Measurements from ENCODE around the gene CCDC92.
"Not testable (repeated sequence)": the region's sequence is repeated elsewhere in the genome, so short reads cannot be mapped to it uniquely, and the experiment has no call there.

CCDC92 gene

DNA sequence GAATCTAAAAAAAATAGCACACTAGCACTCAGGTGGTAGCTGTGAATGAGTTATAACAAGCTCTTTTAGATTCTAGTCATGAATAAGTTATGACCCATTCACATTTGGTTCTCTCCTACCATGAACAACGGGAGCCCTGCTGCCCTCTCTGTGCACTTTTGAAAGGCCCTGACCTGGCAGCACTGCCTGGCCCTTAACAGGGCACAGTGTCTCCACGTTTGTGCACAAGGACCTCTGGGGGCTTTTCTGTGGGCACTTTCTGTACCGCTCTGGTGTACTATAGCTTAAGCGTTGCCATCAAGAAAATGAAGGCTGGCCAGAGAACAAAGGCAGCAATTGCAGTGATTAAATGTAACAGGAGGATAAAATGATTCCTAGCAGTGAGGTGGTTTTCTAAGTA lies 21.2 kb downstream of the CCDC92 start:
- Histone ChIP-seq H3K36me3 (ENCODE audit: control insufficient read depth, insufficient read depth, low read length) (no peaks in the 10 kb centered on the region), H3K27me3 (ENCODE audit: control insufficient read depth, insufficient read depth, low read length) (no peaks in the 10 kb centered on the region), H3K9ac (ENCODE audit: low read length) (no peak overlapping the region), H3K4me3 (ENCODE audit: low read length) (no peak overlapping the region), H3K9me3 (ENCODE audit: control insufficient read depth, low read length) (no peaks in the 10 kb centered on the region), H3K4me1 (ENCODE audit: control insufficient read depth, insufficient read depth, low read length) (peaks cover 25% of the 10 kb centered on the region)

DNA sequence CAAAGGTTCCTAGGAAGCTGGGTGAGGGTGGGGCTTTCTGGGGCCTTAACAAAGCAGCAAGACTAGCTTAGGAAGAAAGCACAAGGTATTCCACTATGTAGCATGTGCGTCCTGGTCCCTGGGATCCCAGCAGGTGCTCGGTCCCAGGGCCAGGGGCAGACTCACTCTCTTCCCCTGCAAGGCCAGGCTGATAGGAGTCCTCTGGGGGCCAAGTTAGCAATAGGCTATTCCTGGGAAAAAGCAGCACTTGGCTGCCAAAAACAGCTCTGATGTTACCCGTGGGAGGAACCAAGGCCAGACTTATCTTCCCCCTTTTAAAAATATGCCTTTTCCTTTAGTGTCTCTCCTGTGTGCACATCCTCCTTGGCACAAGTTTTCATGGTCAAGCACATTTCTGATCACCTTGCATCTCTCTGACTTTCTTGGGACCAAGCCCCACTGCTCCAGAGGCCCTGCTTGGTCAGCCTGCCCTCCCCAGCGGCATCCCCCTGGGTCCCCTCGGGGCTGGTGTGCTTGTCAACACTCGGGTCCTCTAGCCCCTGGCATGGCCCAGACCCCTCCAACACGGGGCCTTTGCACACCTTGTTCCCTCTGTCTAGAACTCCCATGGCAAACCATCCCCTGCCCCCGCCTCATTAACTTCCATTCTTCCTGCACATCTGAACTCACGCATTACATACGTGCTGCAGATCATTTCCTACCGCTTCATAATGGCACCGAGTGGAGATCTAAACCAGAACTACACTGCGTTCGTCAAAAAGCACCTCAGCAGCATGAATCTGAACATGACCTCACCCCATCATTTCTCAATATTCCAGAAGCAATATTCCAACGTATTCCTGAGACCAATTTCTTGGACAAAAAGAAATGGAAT lies 21.9 kb downstream of the CCDC92 start:
- Histone ChIP-seq H3K27me3 (ENCODE audit: control insufficient read depth, insufficient read depth, low read length) (no peaks in the 10 kb centered on the region), H3K4me1 (ENCODE audit: control insufficient read depth, insufficient read depth, low read length) (peaks cover 25% of the 10 kb centered on the region), H3K36me3 (ENCODE audit: control insufficient read depth, insufficient read depth, low read length) (no peaks in the 10 kb centered on the region), H3K9ac (ENCODE audit: low read length) (no peak overlapping the region), H3K9me3 (ENCODE audit: control insufficient read depth, low read length) (no peaks in the 10 kb centered on the region), H3K4me3 (ENCODE audit: low read length) (no peak overlapping the region)

DNA sequence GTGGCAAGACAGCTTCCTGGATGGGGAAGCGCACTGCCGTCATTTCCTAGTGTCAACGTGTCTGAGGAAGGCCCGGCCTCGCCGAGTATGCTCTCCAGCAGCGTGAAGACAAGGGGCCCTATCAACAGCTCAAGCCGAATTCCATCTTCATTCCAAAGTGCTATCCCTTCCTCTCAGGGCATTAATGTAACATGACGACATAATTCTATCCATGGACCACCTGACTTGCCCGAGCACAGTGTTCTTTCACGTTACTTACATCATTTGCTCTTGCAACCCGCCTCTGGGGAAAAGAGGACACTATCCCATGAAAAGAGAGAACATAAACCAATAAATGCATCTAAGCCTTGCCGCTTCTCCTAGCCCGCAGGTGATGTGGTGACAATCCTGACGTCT lies 22.9 kb downstream of the CCDC92 start:
- no peak overlapping the region for H3K9ac ChIP-seq (ENCODE audit: low read length)
- no peaks in the 10 kb centered on the region for H3K9me3 ChIP-seq (ENCODE audit: control insufficient read depth, low read length)
- H3K4me1 ChIP-seq (ENCODE audit: control insufficient read depth, insufficient read depth, low read length), result peaks cover 25% of the 10 kb centered on the region
- H3K36me3 ChIP-seq (ENCODE audit: control insufficient read depth, insufficient read depth, low read length), result no peaks in the 10 kb centered on the region
- H3K4me3 ChIP-seq (ENCODE audit: low read length), result no peak overlapping the region
- no peaks in the 10 kb centered on the region for H3K27me3 ChIP-seq (ENCODE audit: control insufficient read depth, insufficient read depth, low read length)

GRCh38 chr12:123948796-123949769 lies 23.5 kb downstream of the CCDC92 start:
- Histone ChIP-seq H3K4me3 (ENCODE audit: low read length) (no peak overlapping the region), H3K27me3 (ENCODE audit: control insufficient read depth, insufficient read depth, low read length) (no peaks in the 10 kb centered on the region), H3K36me3 (ENCODE audit: control insufficient read depth, insufficient read depth, low read length) (no peaks in the 10 kb centered on the region), H3K4me1 (ENCODE audit: control insufficient read depth, insufficient read depth, low read length) (peaks cover 25% of the 10 kb centered on the region), H3K9ac (ENCODE audit: low read length) (no peak overlapping the region), H3K9me3 (ENCODE audit: control insufficient read depth, low read length) (no peaks in the 10 kb centered on the region)

DNA sequence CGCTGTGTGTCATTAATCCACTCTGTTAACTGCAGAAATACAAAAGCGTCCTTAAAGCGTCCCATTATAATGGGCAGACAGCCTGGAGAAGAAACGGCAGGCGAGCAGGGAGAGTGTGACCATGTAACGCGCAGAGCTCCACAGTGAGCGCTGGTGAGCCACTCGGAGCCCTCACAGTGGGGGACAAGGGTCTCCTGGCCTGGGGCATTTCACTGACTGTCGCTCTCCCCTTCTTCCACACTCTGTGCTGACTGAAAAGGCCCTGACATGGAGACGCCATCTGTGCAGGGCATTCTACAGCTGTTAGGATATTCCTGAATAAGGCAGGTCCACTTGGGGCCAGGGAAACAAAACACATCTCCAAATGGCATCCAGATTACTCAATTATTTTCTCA lies 24.2 kb downstream of the CCDC92 start:
- H3K4me3 ChIP-seq (ENCODE audit: low read length), result no peak overlapping the region
- peaks cover 25% of the 10 kb centered on the region for H3K4me1 ChIP-seq (ENCODE audit: control insufficient read depth, insufficient read depth, low read length)
- H3K9me3 ChIP-seq (ENCODE audit: control insufficient read depth, low read length), result no peaks in the 10 kb centered on the region
- H3K9ac ChIP-seq (ENCODE audit: low read length), result no peak overlapping the region
- H3K27me3 ChIP-seq (ENCODE audit: control insufficient read depth, insufficient read depth, low read length), result no peaks in the 10 kb centered on the region
- no peaks in the 10 kb centered on the region for H3K36me3 ChIP-seq (ENCODE audit: control insufficient read depth, insufficient read depth, low read length)

DNA sequence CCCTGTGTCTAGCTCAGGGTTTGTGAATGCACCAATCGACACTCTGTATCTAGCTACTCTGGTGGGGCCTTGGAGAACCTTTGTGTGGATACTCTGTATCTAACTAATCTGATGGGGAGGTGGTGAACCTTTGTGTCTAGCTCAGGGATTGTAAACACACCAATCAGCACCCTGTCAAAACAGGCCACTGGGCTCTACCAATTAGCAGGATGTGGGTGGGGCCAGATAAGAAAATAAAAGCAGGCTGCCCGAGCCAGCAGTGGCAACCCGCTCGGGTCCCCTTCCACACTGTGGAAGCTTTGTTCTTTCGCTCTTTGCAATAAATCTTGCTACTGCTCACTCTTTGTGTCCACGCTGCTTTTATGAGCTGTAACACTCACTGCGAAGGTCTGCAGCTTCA lies 25.1 kb downstream of the CCDC92 start:
- H3K4me1 ChIP-seq (ENCODE audit: control insufficient read depth, insufficient read depth, low read length), result peaks cover 21% of the 10 kb centered on the region
- not testable (repeated sequence) for H3K36me3 ChIP-seq (ENCODE audit: control insufficient read depth, insufficient read depth, low read length); H3K9ac ChIP-seq (ENCODE audit: low read length); H3K4me3 ChIP-seq (ENCODE audit: low read length); H3K9me3 ChIP-seq (ENCODE audit: control insufficient read depth, low read length); H3K27me3 ChIP-seq (ENCODE audit: control insufficient read depth, insufficient read depth, low read length)

GRCh38 chr12:123946516-123947505 lies 25.8 kb downstream of the CCDC92 start:
- not testable (repeated sequence) for H3K36me3 ChIP-seq (ENCODE audit: control insufficient read depth, insufficient read depth, low read length); H3K4me3 ChIP-seq (ENCODE audit: low read length); H3K9me3 ChIP-seq (ENCODE audit: control insufficient read depth, low read length); H3K9ac ChIP-seq (ENCODE audit: low read length); H3K27me3 ChIP-seq (ENCODE audit: control insufficient read depth, insufficient read depth, low read length)
- H3K4me1 ChIP-seq (ENCODE audit: control insufficient read depth, insufficient read depth, low read length), result peaks cover 15% of the 10 kb centered on the region

DNA sequence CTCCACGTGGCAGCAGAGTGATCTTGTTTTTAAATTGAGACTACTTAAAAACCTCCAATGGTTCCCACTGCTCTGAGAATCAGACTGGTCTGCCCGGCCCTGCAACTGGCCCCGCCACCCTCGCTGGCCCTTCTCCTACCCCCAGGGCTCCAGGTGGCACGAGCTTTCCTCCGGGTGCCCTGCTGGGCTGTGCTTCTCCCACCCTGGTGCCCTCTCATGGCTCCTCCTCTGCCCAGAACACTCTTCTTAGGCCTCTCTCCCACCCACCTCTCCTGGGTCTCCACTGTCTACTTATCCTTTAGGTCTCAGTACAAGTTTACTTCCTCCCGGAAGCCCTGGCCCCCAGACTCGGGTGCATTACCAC lies 26.5 kb downstream of the CCDC92 start:
- H3K36me3 ChIP-seq (ENCODE audit: control insufficient read depth, insufficient read depth, low read length), result no peaks in the 10 kb centered on the region
- H3K27me3 ChIP-seq (ENCODE audit: control insufficient read depth, insufficient read depth, low read length), result no peaks in the 10 kb centered on the region
- H3K9ac ChIP-seq (ENCODE audit: low read length), result no peak overlapping the region
- no peaks in the 10 kb centered on the region for H3K9me3 ChIP-seq (ENCODE audit: control insufficient read depth, low read length)
- H3K4me1 ChIP-seq (ENCODE audit: control insufficient read depth, insufficient read depth, low read length), result peaks cover 8% of the 10 kb centered on the region
- H3K4me3 ChIP-seq (ENCODE audit: low read length), result no peak overlapping the region

DNA sequence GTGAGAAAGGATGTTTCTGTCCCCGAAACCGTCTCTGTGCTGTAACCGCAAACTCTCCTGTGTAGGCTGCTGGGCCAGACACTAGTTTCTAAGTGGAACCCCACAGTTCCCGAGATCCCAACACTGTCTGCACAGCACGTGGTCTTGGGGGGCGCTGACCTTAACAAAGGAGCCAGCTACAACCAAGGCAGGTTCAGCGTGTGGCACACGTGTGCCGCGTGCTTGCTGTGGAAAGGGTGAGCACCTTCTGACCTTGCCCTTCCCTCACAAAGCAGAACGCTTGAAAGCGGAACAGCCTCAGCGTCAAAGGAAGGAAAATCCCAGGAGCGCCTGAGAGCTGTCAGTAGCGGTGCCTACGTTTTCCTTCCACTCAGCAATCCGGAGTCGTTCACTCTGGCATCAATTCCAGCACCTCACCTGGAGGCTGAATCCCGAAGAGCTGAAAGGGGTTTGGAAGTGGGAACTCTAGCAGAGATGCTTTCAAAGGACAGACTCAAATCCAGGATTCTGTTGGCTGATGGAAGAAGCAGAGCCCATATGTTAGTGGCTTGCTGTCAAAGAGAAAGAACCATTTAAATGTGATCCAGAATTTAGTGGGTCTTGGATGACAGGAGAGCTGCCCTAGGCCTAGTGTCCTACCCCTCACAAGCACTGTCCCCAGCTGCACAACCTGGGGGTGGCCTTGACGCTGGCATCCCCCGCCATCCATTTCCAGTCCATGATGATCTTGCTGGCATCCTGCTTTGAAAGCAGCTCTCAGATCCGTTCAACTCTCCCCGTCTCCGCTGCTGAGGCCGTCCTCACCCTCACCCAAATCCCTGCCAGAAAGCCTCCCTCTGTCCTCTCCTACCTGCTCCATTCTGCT lies 27.1 kb downstream of the CCDC92 start:
- Histone ChIP-seq H3K4me1 (ENCODE audit: control insufficient read depth, insufficient read depth, low read length) (peaks cover 8% of the 10 kb centered on the region), H3K9ac (ENCODE audit: low read length) (no peak overlapping the region), H3K27me3 (ENCODE audit: control insufficient read depth, insufficient read depth, low read length) (no peaks in the 10 kb centered on the region), H3K9me3 (ENCODE audit: control insufficient read depth, low read length) (no peaks in the 10 kb centered on the region), H3K4me3 (ENCODE audit: low read length) (no peak overlapping the region), H3K36me3 (ENCODE audit: control insufficient read depth, insufficient read depth, low read length) (no peaks in the 10 kb centered on the region)

DNA sequence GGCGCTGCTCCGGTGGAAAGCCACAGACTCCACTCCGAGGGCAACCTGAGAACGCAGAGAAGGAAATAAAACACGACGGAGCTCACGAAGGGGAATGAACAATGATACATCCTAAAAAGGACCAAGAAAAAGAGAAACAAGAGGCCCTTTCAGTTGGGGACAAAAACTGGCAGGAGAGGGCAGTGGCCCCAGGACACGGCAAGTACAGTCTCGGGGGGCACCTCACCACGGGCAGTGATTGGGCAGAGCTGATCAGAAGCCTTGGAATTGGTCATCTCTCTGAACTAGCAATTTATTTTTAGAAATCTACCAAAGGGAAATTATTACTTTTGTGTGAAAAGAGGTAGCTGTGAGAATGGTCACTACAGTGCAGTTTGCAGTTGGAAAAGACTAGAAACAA lies 27.9 kb downstream of the CCDC92 start:
- Histone ChIP-seq H3K36me3 (ENCODE audit: control insufficient read depth, insufficient read depth, low read length) (no peaks in the 10 kb centered on the region), H3K4me3 (ENCODE audit: low read length) (no peak overlapping the region), H3K27me3 (ENCODE audit: control insufficient read depth, insufficient read depth, low read length) (no peaks in the 10 kb centered on the region), H3K9me3 (ENCODE audit: control insufficient read depth, low read length) (no peaks in the 10 kb centered on the region), H3K9ac (ENCODE audit: low read length) (no peak overlapping the region), H3K4me1 (ENCODE audit: control insufficient read depth, insufficient read depth, low read length) (peaks cover 6% of the 10 kb centered on the region)

GRCh38 chr12:123943816-123944215 lies 28.8 kb downstream of the CCDC92 start:
- Histone ChIP-seq H3K4me1 (ENCODE audit: control insufficient read depth, insufficient read depth, low read length) (no peaks in the 10 kb centered on the region), H3K27me3 (ENCODE audit: control insufficient read depth, insufficient read depth, low read length) (no peaks in the 10 kb centered on the region), H3K4me3 (ENCODE audit: low read length) (no peak overlapping the region), H3K9me3 (ENCODE audit: control insufficient read depth, low read length) (no peaks in the 10 kb centered on the region), H3K9ac (ENCODE audit: low read length) (no peak overlapping the region), H3K36me3 (ENCODE audit: control insufficient read depth, insufficient read depth, low read length) (no peaks in the 10 kb centered on the region)
